Nephron progenitor cell (in vitro differentiated cells): ENCODE results near the gene BCAP31.

Experiments used
- DNase-seq: peaks from one replicate; pipeline ENCODE4 v3.0.0; 2021
- H3K27ac Mint-ChIP-seq: 2 replicates; pipeline ENCODE4 v1.8.0; 2021; ENCODE audit warnings: mild to moderate bottlenecking, moderate library complexity, mixed read lengths
- H3K27me3 Mint-ChIP-seq: 2 replicates; pipeline ENCODE4 v1.8.0; 2021; ENCODE audit warnings: mild to moderate bottlenecking, low read depth, mixed read lengths; ENCODE audit not compliant: poor library complexity
- H3K36me3 Mint-ChIP-seq: 2 replicates; pipeline ENCODE4 v1.8.0; 2021; ENCODE audit warnings: low read depth, mixed read lengths
- H3K4me1 Mint-ChIP-seq: 2 replicates; pipeline ENCODE4 v1.8.0; 2021; ENCODE audit warnings: mixed read lengths
- H3K4me3 Mint-ChIP-seq: 2 replicates; pipeline ENCODE4 v1.8.0; 2021; ENCODE audit warnings: mild to moderate bottlenecking, moderate library complexity, mixed read lengths
- H3K9me3 Mint-ChIP-seq: 2 replicates; pipeline ENCODE4 v1.8.0; 2021; ENCODE audit warnings: mild to moderate bottlenecking, moderate library complexity, mixed read lengths
- CTCF ChIP-seq: fragments of 200-600 bp; sonication (generic); IDR thresholded peaks from 2 replicates; pipeline ENCODE4 v1.5.0; 2021; ENCODE audit warnings: antibody characterized with exemption

BCAP31 gene

GRCh38 chrX:153651540-153652079 lies 72.6 kb downstream of the BCAP31 start:
- Mint-ChIP-seq H3K4me3 (no peak overlapping the region), H3K9me3 (peaks cover 56% of the 10 kb centered on the region), H3K4me1 (peaks cover 8% of the 10 kb centered on the region), H3K27ac (no peak overlapping the region), H3K27me3 (peaks cover 22% of the 10 kb centered on the region), H3K36me3 (peaks cover 4% of the 10 kb centered on the region)
- no peak for DNase-seq
- peak; percentile 32 for TF ChIP-seq CTCF

GRCh38 chrX:153650959-153651358 lies 73.2 kb downstream of the BCAP31 start:
- TF ChIP-seq CTCF, result no peak
- H3K27ac Mint-ChIP-seq, result no peak overlapping the region
- peaks cover 4% of the 10 kb centered on the region for H3K36me3 Mint-ChIP-seq
- H3K4me1 Mint-ChIP-seq, result peaks cover 13% of the 10 kb centered on the region
- no peak for DNase-seq
- H3K4me3 Mint-ChIP-seq, result no peak overlapping the region
- H3K9me3 Mint-ChIP-seq, result peaks cover 57% of the 10 kb centered on the region
- H3K27me3 Mint-ChIP-seq, result peaks cover 27% of the 10 kb centered on the region
